GM19025 (cell line): Measurements from ENCODE around the gene BDH1.

Experiments
- ATAC-seq: cut with Tn5 transposase; IDR thresholded peaks from one replicate; pipeline ENCODE4 v1.9.1; 2021; ENCODE audit warnings: mild to moderate bottlenecking, low read depth, moderate library complexity; ENCODE audit not compliant: unreplicated experiment

The BDH1 gene

GRCh38 chr3:197465197-197465995, 90.4 kb downstream of the BDH1 start:
- no peak for ATAC-seq

DNA sequence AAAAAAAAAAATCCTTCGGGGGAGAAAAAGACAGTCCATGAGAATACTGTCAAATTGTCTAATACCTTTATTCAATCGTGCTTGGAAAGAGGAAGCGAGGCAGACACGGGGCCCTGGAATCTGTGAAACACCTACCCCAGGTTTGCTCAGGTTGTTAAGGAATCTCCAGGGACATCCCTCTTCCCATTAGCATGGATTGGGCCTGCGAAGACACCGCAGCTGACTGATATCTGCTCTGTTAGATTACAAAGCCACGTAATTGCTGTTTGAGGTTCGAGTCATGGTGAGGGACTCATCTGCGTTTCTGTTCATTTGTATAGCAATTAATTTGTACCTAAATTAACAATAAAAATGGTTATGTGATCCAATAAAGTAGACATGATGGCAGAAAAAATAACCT, 91.0 kb downstream of the BDH1 start:
- no peak for ATAC-seq

- no peak for ATAC-seq
These were observed 92.5 kb downstream of the BDH1 start for GRCh38 chr3:197463279-197463678.

GRCh38 chr3:197462808-197463207, 93.0 kb downstream of the BDH1 start:
- ATAC-seq = no peak

DNA sequence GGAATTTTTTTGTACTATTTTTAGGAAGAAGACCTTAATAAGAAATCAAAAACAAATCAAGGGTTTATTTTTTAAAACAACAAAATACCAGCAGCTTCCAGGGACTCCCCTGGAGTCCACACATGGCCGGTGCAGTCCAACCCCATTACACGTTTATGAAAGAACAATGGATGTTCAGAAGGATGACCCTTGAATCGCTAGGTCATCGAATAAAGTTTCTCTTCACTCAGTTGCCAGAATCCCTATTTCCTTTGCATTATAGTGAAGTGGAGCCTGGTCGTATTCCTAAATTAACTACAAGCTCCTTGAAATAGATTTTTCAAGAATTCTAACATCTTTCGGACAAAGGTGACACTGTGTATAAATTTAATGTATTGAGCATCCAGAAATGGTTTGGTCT, 95.1 kb downstream of the BDH1 start:
- ATAC-seq = no peak

- ATAC-seq = no peak
These were observed 95.8 kb downstream of the BDH1 start for GRCh38 chr3:197460002-197460401.
